Embryonic facial prominence (tissue), 1 donor: ENCODE data around the gene AATF.
"Not testable (repeated sequence)": the region's sequence is repeated elsewhere in the genome, so short reads cannot be mapped to it uniquely, and the experiment has no call there.

Experiments
- DNase-seq: peaks from one replicate; pipeline ENCODE4 v3.0.0-alpha.2; 2016; ENCODE audit errors: extremely low spot score

Gene AATF

DNA sequence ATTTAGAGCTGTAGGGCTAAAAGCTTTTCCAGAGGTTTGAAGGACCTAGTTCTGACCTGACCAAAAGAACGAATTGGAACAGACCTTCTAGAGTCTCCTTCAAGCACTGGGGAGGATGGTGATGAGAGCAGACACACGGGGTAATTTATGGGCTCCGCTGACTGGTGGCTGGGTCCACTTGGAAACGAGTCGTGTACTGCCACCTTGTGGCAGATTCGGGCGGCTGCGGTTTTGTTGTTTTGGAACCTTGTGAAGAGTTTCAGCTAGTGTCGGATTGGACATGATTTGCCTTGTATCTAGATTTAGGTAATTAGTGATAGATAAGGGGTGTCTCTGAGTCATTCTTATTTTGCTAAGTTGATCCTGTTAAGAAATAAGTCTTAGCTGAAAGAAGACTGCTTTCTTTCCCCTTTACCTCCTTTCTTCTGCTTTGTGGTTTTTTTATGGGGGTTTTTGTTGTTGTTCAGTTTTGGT, 98.9 kb downstream of the AATF start:
- peak; percentile 45 for DNase-seq

DNA sequence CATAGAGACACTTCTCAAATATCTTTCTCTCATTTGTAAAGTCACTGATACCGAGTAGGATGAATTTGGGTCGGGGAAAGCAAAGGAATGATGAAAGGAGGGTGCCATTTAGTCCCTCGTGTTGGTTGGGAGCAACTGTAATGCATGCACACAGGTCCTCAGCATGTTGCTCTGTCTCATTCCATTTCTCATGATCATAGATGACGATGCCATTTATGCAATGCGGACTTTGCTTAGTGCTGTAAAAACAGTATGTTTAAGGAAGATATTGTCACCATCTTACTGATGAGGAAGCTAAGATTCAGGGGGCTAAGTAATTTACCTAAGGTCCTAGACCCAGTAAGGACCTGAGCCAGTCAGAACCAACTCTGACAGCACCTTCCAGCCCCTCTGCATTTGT, 100.1 kb downstream of the AATF start:
- no peak for DNase-seq

DNA sequence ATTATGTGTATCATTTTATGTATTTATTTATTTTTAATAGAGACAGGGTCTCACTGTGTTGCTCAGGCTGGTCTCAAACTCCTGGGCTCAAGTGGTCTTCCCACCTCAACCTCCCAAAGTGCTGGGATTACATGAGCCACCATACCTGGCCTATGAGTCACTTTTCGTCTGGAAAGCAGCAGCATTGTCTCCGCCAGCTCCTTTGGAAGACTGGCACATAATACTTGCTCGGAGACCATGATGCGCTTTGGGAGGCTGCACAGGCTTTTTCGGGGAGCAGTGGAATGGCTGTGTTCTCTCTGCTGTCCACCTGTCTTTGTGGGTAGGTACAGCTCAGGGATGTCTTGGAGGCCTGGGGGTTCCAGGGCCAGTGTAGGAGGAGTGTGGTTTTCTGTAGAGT, 102.2 kb downstream of the AATF start:
- DNase-seq = no peak

DNA sequence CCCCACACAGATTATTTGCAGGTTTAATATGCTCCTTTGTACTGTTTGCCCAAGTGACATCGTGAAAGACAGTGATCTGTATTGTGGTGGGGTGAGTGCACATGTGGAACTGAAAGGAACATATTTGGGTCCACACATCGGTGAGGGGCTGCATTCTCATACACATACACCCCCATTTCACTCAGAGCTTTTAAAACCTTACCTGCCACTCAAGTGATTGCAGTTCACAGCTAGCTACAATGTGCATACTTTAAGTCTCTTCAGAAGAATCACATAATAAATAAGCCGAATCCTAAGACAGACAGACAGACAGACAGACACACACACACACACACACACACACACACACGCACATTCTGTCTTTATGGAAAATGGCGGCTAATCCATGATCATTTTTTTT, 102.6 kb downstream of the AATF start:
- DNase-seq = no peak

DNA sequence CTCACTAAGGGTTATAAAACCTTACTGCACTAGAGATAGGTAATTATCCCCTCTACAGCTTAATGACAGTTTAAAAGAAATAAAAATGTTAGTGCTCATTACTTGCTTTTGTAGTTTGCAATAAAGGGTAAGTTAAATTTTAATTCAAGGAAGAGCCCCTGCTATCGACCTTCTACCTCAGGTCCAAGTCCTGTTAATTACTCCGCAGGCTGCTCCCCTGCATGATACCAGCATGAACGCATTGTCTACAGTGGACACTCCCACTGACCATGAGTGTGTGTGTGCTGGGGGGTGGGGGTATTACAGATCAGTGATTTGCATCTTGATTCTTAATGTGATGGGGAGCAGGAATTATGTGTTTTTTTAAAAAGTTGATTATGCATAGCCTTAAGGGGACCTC, 103.1 kb downstream of the AATF start:
- DNase-seq = no peak

DNA sequence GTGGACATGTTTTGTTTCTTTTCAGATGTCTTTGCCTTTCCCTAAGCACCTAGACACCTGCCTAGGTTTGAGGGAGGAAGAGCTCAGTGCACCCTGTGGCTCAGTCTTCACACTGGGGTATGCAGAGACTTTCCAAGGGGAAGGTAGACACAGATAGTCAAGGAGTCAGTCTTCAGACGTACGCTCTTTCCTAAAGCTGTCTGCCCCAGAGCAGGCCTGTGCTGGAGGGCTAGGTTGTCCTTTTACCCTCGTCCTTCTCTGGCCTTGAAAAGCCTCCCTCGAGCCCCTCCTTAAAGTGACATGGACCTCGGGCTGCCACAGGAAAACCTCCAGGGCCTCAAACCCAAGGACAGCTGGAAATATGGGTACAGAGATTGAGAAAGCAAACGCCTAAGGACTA, 103.7 kb downstream of the AATF start:
- no peak for DNase-seq

DNA sequence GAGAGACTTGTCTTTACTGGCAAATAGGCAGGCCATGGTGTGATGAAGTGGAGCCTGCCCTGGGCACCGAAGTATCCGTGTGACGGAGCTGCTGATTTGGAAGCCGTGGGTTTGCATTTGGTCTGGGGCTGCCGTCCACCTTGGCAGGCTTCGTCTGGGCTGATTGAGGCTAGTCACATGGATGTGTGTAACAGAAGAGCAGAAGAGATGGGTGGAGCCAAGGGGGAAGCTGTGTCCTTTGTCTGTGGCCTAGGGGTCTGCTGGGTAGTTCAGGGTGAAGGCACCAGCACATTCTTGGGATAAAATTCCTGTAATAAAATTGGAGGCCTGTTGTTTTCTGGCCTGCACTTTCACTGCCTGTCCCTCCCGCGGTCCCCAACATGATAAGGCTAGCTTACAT, 106.1 kb downstream of the AATF start:
- no peak for DNase-seq

DNA sequence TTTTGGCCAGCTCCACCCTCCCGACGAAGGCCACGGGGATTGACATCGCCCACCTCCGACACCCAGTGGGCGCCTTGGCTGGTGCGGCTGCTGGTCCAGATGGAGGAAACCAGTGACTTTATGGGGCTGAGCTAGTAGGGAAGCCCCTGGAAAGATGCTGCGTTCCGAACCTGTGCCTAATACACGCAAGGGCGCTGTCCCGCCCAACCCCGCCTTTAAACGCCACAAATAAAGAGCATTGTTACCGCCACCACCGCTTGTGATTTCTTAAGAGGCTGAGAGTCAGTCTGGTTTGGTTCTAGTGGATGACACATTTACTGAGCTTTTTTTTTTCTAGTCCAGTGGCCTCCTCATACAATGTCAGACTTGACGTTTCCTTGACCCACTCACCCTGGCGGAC, 107.9 kb downstream of the AATF start:
- DNase-seq = no peak

DNA sequence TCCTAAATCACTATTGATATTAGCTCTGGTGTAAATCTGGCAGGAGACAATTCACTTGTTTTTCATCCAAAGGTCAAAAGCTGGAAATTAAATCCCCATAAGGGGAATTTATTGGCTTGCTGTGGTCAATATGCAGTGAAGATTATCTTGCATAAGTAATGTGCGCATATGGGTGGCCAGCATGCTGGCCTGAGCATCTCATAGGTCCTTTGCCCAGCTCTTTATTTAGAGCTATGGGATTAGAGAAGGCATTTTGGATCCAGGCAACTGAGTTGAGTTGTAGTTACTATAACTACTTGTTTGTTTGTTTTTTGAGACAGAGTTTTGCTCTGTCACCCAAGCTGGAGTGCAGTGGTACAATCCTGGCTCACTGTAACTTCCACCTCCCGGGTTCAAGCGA, 110.7 kb downstream of the AATF start:
- no peak for DNase-seq

DNA sequence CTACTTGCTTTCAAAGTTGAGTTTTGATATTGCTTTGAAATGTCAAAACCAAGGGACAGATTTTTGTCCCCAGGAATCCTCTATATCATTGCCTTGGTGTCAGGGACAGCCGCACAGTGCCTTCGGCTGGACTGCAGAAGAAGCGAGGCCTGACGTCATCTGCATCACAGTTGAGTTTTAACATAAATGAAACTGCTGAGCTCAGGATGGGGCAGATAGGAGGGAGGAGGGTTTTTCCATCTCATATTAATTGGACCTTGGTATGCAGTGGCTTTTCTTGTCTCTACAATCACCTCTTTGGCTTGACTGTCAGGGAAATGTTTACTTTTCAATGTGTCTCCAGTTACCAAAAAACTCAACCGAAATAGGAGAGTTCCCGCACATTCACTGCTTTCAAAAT, 111.3 kb downstream of the AATF start:
- no peak for DNase-seq

DNA sequence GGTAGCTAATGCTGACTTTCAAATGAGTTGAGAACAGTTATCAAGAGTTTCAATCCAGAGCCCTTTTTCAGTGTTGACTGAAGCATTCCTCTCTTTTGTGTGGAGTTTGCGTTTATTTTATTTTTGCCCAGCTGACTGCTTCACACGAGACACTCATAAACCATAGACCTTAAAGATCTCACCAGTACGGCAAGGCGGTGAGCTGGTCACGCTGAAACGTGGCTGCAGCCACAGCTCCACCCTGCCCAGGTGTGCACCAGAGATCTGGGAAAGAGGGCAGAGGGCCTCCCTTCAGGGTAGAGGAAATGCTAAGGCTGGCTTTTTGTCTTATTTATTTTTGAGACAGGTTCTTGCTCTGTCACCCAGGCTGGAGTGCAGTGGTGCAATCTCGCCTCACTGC, 112.2 kb downstream of the AATF start:
- DNase-seq = no peak

DNA sequence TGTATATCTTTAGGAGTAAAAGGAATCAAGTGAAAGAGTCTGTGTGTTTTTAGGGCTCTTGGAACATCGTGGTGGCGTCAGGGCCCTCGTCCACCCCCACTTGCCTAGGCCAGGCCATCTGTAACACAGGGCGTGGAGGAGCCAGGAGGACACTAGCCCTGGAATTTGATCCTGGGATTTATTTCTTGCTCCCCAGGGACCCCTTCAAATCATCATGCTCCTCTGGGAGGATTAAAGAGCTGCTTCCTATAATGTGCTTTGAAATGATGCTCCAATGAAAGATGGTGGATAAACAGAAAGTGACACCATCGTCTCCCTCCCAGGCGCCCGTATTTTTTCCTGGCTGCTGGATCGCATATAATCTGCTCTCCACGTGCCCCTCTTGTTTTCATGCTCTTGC, 113.3 kb downstream of the AATF start:
- no peak for DNase-seq

DNA sequence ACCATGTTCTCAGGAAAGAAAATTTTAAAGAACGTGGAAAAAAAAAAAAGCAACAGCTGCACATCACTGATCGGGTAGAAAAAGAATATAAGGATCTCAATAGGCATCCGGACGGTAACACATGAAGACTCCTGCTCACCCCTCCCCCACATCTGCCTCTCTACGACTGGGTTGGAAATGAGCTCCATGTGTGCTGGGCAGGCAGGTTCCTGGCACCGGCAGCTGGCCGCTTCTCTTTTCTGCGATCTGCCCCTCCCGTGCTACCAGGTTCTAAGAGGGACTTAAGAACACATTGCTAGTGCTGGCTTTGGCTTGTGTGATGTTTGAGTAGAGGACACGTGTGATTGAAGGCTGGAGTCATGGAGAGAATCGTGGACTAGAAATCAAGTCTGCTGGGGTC, 115.5 kb downstream of the AATF start:
- no peak for DNase-seq

DNA sequence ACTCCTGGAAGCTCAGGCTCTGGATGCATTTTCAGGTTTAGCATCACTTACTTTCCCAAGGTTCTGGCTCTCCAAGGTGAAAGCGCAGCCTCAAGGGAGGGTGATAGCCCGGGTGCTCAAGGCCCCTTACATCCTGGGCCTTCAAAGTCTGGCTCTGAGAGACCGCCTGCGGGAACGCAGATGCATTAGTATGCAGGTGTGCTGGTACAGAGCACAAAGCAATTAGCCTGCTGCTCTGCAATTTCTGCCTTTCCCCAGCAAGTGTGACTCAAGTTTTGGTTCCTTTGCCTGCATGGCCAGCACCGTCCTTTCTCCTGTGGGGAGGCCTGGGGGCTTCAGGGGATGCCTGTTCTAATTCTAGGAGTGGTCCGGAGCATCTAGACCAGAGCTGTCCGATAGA, 116.2 kb downstream of the AATF start:
- no peak for DNase-seq

DNA sequence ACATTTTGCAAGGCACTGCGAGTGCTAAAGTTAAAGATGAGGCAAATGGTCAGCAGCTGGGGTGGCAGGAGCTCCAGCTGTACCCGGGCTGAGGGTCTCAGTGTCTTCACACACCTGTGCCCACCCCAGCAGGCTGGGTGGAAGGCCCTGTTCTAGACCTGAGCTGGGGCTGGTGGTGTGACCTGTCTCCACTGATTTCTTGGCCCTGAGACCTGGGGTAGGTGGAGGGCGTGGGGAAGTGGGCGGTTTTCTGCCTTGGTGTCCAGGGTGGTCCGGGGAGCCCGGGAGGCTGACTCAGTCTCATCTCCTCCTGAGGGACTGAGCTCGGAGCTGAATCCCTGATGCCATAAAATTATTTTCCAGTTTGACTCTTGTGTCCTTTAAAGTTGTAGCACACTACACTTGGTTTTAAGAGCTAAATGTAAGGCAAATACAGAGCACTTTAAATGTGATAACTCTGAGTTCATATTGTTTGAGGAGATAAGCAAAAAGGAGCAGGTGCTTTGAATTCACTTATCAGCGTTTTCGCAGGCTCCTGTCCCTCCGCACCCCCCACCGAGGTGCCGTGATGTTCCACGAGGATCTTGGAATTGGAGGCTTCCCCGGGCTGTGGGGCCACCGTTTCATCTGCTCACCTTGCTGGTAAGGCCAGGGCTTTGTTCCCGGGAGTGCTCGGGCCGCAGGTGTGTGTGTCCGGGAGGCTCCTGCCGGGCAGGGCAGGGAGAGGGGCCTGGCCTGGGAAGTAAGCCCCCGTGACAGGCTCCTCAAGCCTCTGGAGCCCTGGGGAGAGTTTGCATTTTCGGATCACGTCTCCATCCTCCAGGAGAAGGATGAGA, 117.0 kb downstream of the AATF start:
- DNase-seq = no peak

DNA sequence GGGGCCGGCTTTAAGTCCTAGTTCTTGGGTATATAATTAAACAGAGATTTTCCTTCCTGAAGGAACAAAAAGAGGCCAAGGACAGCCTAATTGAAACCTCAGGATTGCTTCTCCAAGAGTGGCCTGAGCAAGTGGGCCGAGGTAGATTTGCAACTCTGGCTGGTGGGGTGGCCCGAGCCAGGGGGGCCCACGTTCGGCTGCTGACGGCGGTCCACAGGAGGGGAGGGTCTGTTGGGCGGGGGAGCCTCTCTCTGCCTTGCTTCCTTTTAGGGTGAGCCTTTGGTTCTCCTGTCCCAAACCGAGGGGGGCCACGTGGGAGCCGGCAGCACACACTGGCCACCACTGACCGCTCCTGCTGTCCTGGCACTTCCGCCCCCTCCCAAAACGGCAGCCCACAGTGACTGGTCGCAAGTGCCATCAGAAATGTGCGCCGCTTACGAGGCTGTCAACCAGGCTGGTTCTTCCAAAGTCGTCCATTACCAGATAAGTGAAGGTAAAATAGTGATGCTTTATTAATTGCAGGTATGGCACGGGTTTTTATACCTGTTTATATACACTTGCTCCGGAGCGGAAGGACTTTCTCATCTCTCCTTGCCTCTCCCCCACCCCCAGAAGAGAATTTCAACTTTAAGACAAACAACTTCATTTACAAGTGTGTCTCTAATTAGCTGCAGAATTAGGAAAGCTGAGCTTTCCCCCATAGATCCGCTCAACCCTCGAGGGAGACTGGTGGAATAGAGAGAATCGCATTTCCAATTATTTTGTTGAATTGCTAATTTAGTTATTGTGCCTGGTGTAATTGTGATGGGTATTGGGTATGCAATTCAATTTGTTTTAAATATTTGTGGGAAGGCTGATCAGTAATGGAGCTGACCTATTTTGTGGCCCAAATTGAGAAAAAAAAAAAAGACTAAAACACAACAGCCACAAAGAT, 117.8 kb downstream of the AATF start:
- no peak for DNase-seq

DNA sequence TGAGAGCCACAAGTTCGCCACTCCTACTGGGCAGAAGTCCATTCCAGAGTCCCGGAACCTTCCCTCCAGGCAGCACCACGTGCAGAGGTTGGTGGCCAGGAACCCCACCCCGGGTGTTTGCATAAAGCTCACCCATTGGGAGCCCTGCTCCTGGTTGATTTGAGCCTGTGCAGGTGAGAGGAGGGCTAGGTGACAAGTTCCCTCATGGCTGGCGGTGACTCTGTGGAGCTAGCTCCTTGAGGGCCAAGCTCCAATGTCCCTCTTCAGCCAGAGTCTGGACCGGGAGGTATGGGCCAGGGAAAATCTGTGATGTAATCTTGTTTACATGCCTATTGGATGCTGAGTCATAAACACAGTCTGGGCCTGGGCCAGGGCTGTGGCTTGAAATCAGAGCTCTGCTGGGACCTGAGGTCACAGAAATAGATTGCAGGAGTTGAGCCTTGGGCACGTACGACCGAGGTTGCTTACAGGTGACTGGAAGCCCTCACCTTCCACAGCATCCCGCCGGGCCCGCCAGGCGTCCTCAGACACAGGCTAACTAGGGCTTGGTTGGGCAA, 118.9 kb downstream of the AATF start:
- no peak for DNase-seq

DNA sequence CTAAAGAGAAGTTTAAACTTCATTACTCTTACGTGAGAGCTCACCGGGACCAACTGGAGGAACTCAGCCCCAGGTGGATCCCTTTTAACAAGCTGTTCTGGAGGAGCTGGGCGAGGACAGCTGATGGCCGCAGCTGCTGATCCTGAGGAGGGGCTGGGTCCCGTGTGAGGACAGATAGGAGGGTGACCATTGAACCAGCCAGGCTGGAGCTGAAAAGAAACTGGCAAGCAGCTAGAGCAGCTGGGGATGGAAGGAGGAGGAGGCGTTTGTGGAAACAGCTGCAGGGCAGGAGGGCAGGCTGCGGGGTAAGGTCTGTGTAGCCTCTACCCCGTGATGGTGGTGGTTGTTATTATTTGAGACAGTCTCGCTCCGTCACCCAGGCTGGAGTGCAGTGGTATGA, 119.5 kb downstream of the AATF start:
- no peak for DNase-seq

DNA sequence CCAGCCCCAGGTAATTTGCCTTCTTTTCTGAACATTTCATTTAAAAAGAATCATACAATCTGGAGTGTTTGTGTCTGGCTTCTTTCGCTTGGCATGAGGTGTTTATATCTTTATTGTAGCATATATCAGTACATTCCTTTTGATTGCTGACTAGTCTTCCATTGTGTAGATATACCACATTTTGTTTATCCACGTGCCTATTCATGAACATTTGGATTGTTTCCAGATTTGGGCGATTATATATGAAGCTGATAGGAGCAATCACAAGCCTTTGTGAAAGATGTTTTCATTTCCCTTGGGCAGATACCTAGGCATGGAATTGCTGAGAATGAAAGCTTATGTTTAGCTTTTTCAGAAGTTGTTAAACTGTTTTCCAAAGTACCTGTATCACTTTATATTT, 120.3 kb downstream of the AATF start:
- no peak for DNase-seq

DNA sequence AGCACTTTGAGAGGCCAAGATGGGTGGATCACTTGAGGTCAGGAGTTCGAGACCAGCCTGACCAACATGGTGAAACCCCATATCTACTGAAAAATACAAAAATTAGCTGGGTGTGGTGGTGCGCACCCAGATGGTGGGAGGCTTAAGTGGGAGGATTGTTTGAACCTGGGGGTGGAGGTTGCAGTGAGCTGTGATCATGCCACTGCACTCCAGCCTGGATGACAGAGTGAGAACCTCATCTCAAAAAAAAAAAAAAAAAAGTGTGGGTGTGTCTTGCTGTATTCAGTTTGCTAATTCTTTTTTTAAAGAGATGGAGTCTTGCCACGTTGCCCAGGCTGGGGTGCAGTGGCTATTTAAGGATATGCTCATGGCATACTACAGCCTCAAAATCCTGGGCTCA, 124.7 kb downstream of the AATF start:
- not testable (repeated sequence) for DNase-seq

DNA sequence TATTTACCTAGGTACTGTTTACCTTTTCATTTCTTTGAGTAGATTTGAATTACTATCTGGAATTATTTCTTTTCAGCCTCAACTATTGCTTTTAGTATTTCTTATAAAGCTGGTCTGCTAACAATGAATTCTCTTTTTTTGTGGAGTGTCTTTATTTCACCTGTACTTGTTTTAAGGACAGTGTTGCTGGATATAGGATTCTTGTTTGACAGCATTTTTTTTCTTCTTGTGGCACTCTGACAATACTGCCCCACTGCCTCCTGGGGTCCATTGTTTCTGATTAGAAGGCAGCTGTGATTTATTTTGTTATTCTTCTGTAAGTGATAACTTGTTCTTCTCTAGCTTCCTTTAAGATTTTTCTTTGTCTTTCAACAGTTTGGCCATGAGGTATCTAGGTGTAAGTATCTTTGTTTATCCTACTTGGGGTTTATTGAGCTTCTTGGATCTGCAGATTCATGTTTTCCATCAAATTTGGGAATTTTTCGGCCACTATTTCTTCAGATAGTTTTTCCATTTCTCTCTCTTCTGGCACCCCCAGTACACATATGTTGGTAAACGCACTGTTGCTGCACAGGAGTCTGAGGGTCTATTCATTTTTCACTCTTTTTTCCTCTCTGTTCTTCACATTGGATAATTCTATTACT, 130.4 kb downstream of the AATF start:
- DNase-seq = no peak

DNA sequence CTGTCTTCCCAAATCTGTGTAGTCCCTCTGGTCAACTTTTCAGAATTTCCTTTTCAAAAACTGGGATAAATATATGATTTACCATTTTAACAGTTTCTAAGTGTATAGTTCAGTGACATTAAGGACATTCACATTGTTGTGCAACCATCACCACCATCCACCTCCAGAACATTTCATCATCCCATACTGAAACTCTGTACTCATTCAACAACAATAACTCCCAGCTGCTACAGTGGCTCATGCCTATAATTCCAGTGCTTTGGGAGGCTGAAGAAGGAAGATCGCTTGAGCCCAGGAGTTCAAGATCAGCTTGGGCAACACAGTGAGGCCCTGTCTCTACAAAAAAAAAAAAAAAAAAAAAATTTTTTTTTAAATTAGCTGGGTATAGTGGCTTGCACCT, 131.0 kb downstream of the AATF start:
- no peak for DNase-seq
